ENCODE data around the gene TRAM1L1. TPM values are rescaled to one million over a fixed set of nuclear protein-coding genes. Genes with fewer than 3 reads are reported as not detected.

The TRAM1L1 gene
- 0.11 and 0.26 TPM in 2 replicates for total RNA-seq

- DNase-seq (ENCODE audit: low read depth, low spot score), result no peak
Measured at GRCh38 chr4:117084866-117085701, at the start of gene TRAM1L1. Gene TRAM1L1, minus strand, starts transcription at chr4:117085576. Its CDS starts 183 bp downstream, at chr4:117085393.

DNA sequence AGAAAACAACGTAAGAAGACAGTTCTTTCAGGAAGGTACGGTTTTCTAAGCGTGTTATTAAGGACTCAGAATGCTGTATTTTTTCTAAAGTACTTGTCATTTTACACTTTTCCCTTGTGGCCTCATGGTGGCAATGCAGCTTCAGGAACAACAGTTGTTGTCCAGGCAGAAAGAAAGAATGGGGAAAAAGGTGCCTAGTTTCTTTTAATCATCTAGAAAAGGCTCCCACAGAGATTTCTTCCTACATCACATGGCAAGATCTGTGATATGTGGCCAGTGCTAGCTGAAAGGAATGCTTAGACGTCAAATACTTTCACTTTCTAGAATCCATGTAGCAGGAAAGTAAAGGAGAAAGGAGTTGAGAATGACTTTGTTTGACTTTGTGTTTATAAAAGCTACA is 49.0 kb upstream of the TRAM1L1 start:
- no peak for DNase-seq (ENCODE audit: low read depth, low spot score)

GRCh38 chr4:117096886-117097285 is 11.5 kb upstream of the TRAM1L1 start:
- no peak for DNase-seq (ENCODE audit: low read depth, low spot score)

DNA sequence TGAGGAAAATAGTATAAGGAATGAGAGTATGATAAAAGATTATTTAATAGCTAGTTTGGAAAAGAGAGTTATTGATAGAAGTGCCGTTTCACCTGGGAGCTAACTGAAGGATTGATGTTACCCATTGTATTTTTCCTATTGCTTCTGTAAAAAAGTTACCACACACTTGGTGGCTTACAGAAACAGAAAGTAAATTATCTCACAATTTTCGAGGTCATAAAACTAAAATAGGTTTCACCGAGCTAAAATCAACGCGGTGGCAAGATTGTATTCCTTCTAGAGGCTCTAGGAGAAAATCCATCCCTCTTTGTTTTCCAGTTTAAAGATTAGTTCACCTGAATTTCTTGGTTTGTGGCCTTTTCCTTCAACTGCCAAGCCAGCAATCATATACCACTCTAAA is 11.1 kb upstream of the TRAM1L1 start:
- DNase-seq (ENCODE audit: low read depth, low spot score), result no peak

GRCh38 chr4:117093571-117093970 is 8.2 kb upstream of the TRAM1L1 start:
- no peak for DNase-seq (ENCODE audit: low read depth, low spot score)

- DNase-seq (ENCODE audit: low read depth, low spot score), result no peak
Measured at GRCh38 chr4:117077760-117078159, 7.6 kb downstream of the TRAM1L1 start.

- no peak for DNase-seq (ENCODE audit: low read depth, low spot score)
Measured at GRCh38 chr4:117068120-117068519, 17.3 kb downstream of the TRAM1L1 start.

GRCh38 chr4:117063961-117064696 is 21.2 kb downstream of the TRAM1L1 start:
- DNase-seq (ENCODE audit: low read depth, low spot score), result no peak

- no peak for DNase-seq (ENCODE audit: low read depth, low spot score)
Measured at GRCh38 chr4:117042962-117043361, 42.4 kb downstream of the TRAM1L1 start.

All from pulmonary artery endothelial cell (primary cell).